Caco-2 (cell line): Measurements from ENCODE around the gene BROX. TPM values are rescaled to one million over a fixed set of nuclear protein-coding genes. Genes with fewer than 3 reads are reported as not detected.

ENCODE experiments used
- BruUV-seq: library from RNA; stranded (reverse); fragments of 400-500 nt; replicated peaks from 2 replicates; lab custom pipeline; 2021; lab: Mats Ljungman, UMichigan
- CTCF ChIA-PET: fragments of 300-600 bp; sonication (Branson Sonifier 250); formaldehyde crosslinking; loops from one replicate; lab custom pipeline; 2022; ENCODE audit warnings: antibody characterized with exemption; lab: Charles Lee
- POLR2A ChIA-PET: fragments of 300-600 bp; sonication (Branson Sonifier 250); formaldehyde crosslinking; loops from one replicate; lab custom pipeline; 2022; ENCODE audit warnings: antibody characterized with exemption; lab: Charles Lee
- DNase-seq, 2 experiments: peaks; one replicate each; pipeline versions ENCODE4 v3.0.0 to v3.0.0-alpha.2; 2020 to 2022
- H3K27me3 ChIP-seq: replicated peaks from 2 replicates; pipeline ENCODE4 v1.6.0; 2011; ENCODE audit warnings: low read length; ENCODE audit not compliant: control insufficient read depth, insufficient read depth
- H3K36me3 ChIP-seq: 2 replicates; pipeline ENCODE4 v1.5.1; 2011; ENCODE audit warnings: low read length; ENCODE audit not compliant: control insufficient read depth, insufficient read depth
- H3K4me1 ChIP-seq: fragments of 250-450 bp; sonication (Bioruptor Pico); 2 replicates; pipeline ENCODE4 v1.5.1; 2020; ENCODE audit warnings: mild to moderate bottlenecking
- H3K4me3 ChIP-seq: 2 replicates; pipeline ENCODE4 v1.5.1; 2011; ENCODE audit warnings: low read depth, mild to moderate bottlenecking, control low read depth, low read length
- H3K9me3 ChIP-seq: fragments of 250-450 bp; sonication (Bioruptor Pico); 2 replicates; pipeline ENCODE4 v1.5.1; 2020; ENCODE audit warnings: mild to moderate bottlenecking, moderate library complexity
- H3K27ac Mint-ChIP-seq: one replicate; pipeline ENCODE4 v1.8.0; 2022; ENCODE audit warnings: mixed read lengths; ENCODE audit not compliant: unreplicated experiment
- H3K27me3 Mint-ChIP-seq: one replicate; pipeline ENCODE4 v1.8.0; 2022; ENCODE audit warnings: mixed read lengths; ENCODE audit not compliant: insufficient read depth, unreplicated experiment
- H3K36me3 Mint-ChIP-seq: one replicate; pipeline ENCODE4 v1.8.0; 2022; ENCODE audit warnings: mild to moderate bottlenecking, mixed read lengths; ENCODE audit not compliant: insufficient read depth, unreplicated experiment
- H3K4me1 Mint-ChIP-seq: one replicate; pipeline ENCODE4 v1.8.0; 2022; ENCODE audit warnings: low read depth, mixed read lengths; ENCODE audit not compliant: unreplicated experiment
- H3K4me3 Mint-ChIP-seq: one replicate; pipeline ENCODE4 v1.8.0; 2022; ENCODE audit warnings: mild to moderate bottlenecking, moderate library complexity, mixed read lengths; ENCODE audit not compliant: unreplicated experiment
- H3K9me3 Mint-ChIP-seq: one replicate; pipeline ENCODE4 v1.8.0; 2022; ENCODE audit warnings: mixed read lengths; ENCODE audit not compliant: unreplicated experiment
- intact Hi-C: fragments of 100-400 bp; cut with micrococcal nuclease; formaldehyde crosslinking; loops from one replicate; pipeline ENCODE4 v1.10.0; 2022; ENCODE audit not compliant: unreplicated experiment
- total RNA-seq: library from RNA; stranded (reverse); gene quantifications from 2 replicates; pipeline ENCODE4 v1.2.3, GENCODE V29; 2022
- TF ChIP-seq, protein P1 (sequence below), 2 experiments: fragments of 200-600 bp in 1 of 2; IDR thresholded peaks; 1 replicate in 1 of 2; 2 replicates in 1 of 2; pipeline versions ENCODE4 v1.5.1 to v1.8.0; 2011 to 2022; ENCODE audit warnings: antibody characterized with exemption in 1 of 2, control low read depth in 1 of 2, inconsistent platforms in 1 of 2, low read depth in 1 of 2, low read length in 1 of 2, mild to moderate bottlenecking in 1 of 2, moderate library complexity in 1 of 2; ENCODE audit not compliant: insufficient read depth in 1 of 2, severe bottlenecking in 1 of 2, unreplicated experiment in 1 of 2

Gene BROX
- total RNA-seq, 1 experiment from 2014 or later, result 31.9 TPM

DNA sequence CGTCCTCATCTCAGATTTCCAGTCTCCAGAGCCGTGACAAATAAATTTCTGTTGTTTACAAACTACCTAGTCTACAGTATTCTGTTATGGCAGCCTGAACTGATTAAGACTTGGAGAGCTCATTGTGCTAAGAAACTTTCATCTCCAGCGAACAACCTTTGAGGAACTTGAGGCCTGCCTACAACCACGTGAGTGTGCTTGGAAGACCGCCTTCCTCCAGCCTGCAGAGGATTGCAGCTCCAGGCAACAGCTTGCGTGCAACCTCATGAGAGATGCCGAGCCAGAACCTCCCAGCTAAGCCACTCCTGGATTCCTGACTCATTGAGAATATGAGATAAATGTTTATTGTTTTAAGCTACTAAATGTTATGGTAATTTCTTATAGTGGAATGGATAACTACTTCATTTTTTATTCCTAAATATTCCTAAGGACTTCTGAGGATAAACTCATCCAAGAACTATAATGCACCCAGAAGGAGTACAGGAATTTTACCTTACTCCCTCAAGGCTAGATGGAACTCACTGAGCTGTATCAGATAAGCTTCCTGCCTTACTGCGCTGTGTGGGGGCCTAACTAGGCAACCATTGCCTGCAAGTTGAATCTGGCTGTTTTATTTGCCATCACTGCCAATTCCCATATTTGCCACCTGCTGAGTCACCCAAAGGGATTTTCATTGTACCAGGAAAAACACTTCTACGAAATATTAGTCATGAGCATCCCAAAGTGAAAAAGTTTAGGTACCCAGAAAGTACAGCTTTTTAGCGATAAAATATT is 42.2 kb downstream of the BROX start:
- ChIA-PET POLR2A (no interaction called here), CTCF (no interaction called here)
- no peaks in the 10 kb centered on the region for H3K4me1 Mint-ChIP-seq
- H3K9me3 Mint-ChIP-seq, result no peaks in the 10 kb centered on the region
- no peak overlapping the region for H3K27ac Mint-ChIP-seq
- H3K27me3 ChIP-seq, result no peaks in the 10 kb centered on the region
- TF ChIP-seq, protein P1, sequence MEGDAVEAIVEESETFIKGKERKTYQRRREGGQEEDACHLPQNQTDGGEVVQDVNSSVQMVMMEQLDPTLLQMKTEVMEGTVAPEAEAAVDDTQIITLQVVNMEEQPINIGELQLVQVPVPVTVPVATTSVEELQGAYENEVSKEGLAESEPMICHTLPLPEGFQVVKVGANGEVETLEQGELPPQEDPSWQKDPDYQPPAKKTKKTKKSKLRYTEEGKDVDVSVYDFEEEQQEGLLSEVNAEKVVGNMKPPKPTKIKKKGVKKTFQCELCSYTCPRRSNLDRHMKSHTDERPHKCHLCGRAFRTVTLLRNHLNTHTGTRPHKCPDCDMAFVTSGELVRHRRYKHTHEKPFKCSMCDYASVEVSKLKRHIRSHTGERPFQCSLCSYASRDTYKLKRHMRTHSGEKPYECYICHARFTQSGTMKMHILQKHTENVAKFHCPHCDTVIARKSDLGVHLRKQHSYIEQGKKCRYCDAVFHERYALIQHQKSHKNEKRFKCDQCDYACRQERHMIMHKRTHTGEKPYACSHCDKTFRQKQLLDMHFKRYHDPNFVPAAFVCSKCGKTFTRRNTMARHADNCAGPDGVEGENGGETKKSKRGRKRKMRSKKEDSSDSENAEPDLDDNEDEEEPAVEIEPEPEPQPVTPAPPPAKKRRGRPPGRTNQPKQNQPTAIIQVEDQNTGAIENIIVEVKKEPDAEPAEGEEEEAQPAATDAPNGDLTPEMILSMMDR (IDR thresholded peaks at IDR 0.05; ENCODE audit: insufficient read depth in 1 of 2, low read depth in 1 of 2, low read length in 1 of 2, severe bottlenecking in 1 of 2, unreplicated experiment in 1 of 2), result no peak
- H3K9me3 ChIP-seq, result no peaks in the 10 kb centered on the region
- no TSS peak for BruUV-seq
- no peak overlapping the region for H3K4me3 Mint-ChIP-seq
- no peaks in the 10 kb centered on the region for H3K36me3 Mint-ChIP-seq
- H3K4me1 ChIP-seq, result no peaks in the 10 kb centered on the region
- DNase-seq, result no peak
- intact Hi-C loops, result no loop called here
- no peaks in the 10 kb centered on the region for H3K27me3 Mint-ChIP-seq
- no peak overlapping the region for H3K4me3 ChIP-seq
- no peaks in the 10 kb centered on the region for H3K36me3 ChIP-seq

DNA sequence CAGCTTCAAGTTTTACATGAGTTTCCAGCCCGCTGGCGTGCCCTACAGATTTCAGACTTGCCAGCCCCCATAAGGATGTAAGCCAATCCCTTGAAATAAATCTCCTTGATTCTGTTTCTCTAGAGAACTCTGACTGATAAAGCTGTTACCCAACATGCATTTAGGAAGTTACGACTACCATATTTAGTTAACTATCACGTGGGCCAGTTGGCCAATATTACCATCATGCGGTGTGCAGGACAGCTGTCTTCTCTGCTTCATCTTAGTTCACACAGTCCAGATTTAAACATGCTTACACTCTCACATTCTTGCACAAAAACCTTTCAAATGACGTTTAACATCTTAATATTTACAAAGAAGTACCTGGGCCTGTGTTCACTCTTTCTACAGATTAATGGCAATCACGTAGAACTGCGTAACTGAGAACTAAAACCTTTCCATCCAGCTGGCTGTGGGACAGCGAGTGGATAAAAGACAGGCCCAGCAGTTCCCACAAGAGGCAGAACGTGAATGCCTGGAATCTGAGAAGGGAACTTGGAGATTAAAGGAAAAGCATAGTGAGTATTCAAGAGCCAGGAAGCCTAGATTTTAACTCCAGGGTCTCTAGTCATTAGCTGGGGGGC is 45.4 kb downstream of the BROX start:
- H3K36me3 Mint-ChIP-seq, result no peaks in the 10 kb centered on the region
- Histone ChIP-seq H3K4me1 (no peaks in the 10 kb centered on the region), H3K27me3 (no peaks in the 10 kb centered on the region), H3K36me3 (no peaks in the 10 kb centered on the region), H3K4me3 (no peak overlapping the region), H3K9me3 (no peaks in the 10 kb centered on the region)
- H3K4me1 Mint-ChIP-seq, result no peaks in the 10 kb centered on the region
- intact Hi-C loops, result no loop called here
- no peaks in the 10 kb centered on the region for H3K9me3 Mint-ChIP-seq
- TF ChIP-seq, protein P1 (IDR thresholded peaks at IDR 0.05; ENCODE audit: insufficient read depth in 1 of 2, low read depth in 1 of 2, low read length in 1 of 2, severe bottlenecking in 1 of 2, unreplicated experiment in 1 of 2), result no peak
- POLR2A ChIA-PET, result no interaction called here
- no peak for DNase-seq
- CTCF ChIA-PET, result no interaction called here
- BruUV-seq, result no TSS peak
- peaks cover 3% of the 10 kb centered on the region for H3K27me3 Mint-ChIP-seq
- H3K4me3 Mint-ChIP-seq, result no peak overlapping the region
- no peak overlapping the region for H3K27ac Mint-ChIP-seq

DNA sequence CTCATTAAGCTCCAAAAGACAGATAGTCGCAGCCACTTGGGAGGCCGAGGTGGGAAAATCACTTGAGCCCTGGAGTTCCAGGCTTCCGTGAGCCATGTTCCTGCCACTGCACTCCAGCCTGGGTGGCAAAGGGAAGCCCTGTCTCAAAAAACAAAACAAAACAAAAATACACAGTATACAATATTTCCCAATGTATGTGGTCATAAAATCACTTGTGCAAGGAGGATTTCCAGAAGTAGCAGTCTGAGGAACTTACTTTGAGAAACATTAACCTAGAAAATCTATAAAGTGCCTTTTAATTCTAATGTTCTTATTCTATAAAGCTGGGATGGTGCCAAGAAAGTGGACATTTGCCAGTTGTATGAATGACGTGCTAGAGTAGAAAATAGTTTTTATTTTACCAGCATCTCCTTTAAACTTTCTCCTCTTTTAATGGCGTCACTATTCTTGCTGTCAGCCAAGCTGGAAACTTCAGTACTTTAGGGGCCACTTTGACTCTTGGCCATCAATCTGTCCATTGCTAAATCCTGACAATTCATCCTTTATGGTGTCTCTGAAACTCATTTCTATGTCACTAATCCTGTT is 47.2 kb downstream of the BROX start:
- H3K4me1 Mint-ChIP-seq, result no peaks in the 10 kb centered on the region

More for the DNA sequence above, 47.2 kb downstream of the BROX start:
- DNase-seq, result no peak
- intact Hi-C loops, result no loop called here
- H3K9me3 ChIP-seq, result no peaks in the 10 kb centered on the region
- BruUV-seq, result no TSS peak
- TF ChIP-seq, protein P1 (IDR thresholded peaks at IDR 0.05; ENCODE audit: insufficient read depth in 1 of 2, low read depth in 1 of 2, low read length in 1 of 2, severe bottlenecking in 1 of 2, unreplicated experiment in 1 of 2), result no peak
- Mint-ChIP-seq H3K4me3 (no peak overlapping the region), H3K27me3 (peaks cover 3% of the 10 kb centered on the region), H3K27ac (no peak overlapping the region), H3K36me3 (no peaks in the 10 kb centered on the region), H3K9me3 (no peaks in the 10 kb centered on the region)
- CTCF ChIA-PET, result no interaction called here
- no peaks in the 10 kb centered on the region for H3K4me1 ChIP-seq
- H3K36me3 ChIP-seq, result no peaks in the 10 kb centered on the region
- H3K4me3 ChIP-seq, result no peak overlapping the region
- no peaks in the 10 kb centered on the region for H3K27me3 ChIP-seq
- POLR2A ChIA-PET, result no interaction called here
